Activated T-cell treated with anti-CD3 and anti-CD28 coated beads for 1 hour (primary cell): Measurements from ENCODE around the gene ADGRD1.

Experiments
- DNase-seq: peaks from one replicate; pipeline ENCODE4 v3.0.0-alpha.2; 2020; ENCODE audit warnings: low read depth

The ADGRD1 gene

DNA sequence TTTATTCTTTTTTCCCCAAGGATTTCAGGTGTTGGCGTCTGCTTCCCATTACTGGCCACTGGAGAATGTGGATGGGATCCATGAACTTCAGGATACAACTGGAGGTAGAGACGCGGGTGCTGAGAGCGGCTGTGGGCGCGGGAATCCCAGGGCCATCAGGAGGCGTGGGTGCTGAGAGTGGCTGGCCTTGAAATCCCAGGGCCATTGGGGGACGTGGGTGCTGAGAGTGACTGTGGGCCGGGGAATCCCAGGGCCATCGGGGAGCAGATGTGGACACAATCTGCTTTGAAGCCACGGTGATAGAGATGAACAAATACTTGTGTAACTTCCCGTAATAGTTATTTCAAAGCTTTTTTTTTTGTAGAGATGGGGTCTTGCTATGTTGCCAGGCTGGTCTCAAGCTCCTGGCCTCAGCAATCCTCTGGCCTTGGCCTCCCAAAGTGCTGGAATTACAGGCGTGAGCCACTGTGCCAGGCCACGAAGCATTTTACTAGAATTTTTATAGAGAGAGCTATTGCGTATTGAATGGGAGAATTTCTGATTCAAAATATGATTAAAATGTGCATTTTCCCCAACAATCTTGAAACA lies 12.8 kb downstream of the ADGRD1 start:
- DNase-seq = no peak

GRCh38 chr12:130967636-130968035 lies 13.9 kb downstream of the ADGRD1 start:
- DNase-seq = no peak

- no peak for DNase-seq
These were observed 14.9 kb downstream of the ADGRD1 start for GRCh38 chr12:130968611-130969010.

GRCh38 chr12:130969223-130969622 lies 15.5 kb downstream of the ADGRD1 start:
- no peak for DNase-seq

- DNase-seq = no peak
These were observed 16.6 kb downstream of the ADGRD1 start for GRCh38 chr12:130970165-130970907.

- no peak for DNase-seq
These were observed 17.2 kb downstream of the ADGRD1 start for GRCh38 chr12:130970908-130971233.

GRCh38 chr12:130971925-130972585 lies 18.3 kb downstream of the ADGRD1 start:
- DNase-seq = no peak

DNA sequence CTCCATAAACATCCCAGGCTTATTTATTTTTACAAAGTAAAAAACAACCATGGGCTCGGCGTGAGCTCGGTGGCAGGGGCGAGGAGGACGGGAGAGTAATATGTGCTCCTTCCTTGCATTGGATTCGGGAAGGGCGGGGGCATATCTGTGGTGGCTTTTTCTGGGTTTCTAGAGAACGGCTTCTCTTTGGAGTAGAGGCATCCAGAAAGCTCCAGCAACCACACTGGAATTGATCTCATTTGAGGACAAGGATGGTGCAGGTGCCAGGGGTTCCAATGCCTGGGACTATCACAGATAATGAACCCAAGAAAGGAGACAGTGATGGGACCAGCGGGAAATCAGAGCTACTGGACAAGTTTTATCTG lies 18.9 kb downstream of the ADGRD1 start:
- no peak for DNase-seq

DNA sequence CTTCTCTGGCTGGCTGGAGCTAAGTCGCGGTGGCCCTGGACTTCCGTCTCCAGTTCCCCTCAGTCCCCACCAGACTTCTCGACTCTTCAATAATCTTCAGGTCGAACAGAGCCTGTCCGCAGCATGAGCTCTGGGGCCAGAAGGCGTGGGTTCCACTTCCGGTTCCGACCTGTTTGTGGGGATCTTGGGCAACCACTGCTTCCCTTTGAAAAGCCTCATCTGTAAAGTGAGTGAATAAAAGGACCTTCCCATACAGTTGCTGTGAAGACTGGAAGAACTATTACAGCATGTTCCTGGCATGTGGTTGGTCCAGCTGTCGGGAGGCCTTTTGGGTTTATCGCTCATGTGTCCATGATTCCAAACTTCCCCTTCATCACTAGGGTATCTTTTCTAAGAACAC lies 19.4 kb downstream of the ADGRD1 start:
- no peak for DNase-seq

- DNase-seq = no peak
These were observed 20.2 kb downstream of the ADGRD1 start for GRCh38 chr12:130973906-130974305.

- no peak for DNase-seq
These were observed 21.4 kb downstream of the ADGRD1 start for GRCh38 chr12:130975116-130975515.

DNA sequence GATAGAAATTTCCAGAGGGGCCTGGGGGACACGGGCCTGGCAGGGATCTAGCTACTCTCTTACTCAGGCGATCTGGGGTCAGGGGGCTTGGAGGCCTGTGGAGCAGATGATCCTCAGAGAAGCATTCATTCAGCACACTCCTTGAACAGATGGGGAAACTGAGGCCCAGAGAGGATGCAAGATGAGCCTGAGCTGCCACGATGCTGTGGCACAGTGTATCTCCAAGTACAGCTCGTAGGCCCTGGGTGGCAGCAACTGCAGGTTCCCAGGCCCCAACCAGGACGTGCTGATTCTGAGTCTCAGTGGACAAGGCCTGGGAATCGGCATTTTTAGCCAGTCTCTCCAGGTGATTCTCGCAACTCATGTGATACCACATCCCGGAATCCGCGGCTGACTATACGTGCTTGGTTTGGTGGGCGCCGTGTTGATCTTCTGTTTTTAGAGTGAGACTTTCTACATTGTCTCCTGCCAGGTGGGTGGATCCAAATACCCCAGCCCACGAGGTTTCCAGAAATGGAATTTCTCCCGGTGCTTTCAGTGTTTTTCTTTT lies 22.5 kb downstream of the ADGRD1 start:
- no peak for DNase-seq

DNA sequence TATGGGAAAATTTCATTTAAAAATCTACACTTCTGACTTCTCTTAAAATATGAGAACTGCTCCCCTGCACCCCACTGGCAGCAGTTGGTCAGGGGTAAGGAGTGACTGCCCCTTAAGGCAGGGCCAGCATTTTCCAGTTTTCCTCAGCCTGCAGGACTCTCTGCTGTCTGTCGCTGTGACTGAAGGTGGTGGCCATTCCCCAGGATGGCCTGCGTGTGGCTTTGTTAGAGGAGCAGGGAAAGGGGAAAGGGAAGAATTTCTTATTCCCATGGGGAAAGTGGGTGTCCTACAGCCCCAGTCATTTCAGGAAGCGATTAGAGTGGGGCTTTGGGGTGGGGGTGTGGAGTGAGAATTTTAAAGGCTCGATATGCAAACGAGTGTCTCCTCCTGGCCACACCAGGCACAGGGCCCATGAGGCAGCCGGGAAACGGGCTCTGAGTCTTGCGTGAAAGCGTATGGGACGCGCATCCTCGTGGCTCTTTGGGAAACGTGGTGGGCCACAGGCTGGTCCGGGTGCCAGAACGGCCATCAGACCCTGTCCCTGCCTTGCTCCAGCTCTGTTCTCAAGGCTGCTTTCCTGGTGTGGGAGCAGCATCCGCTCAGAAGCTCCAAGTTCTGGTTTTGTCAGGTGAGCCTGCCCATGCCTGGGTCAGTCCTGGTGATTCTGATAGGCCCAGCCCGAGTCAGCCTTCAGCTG lies 23.5 kb downstream of the ADGRD1 start:
- no peak for DNase-seq

GRCh38 chr12:130977743-130978095 lies 24.0 kb downstream of the ADGRD1 start:
- no peak for DNase-seq

- DNase-seq = no peak
These were observed 25.1 kb downstream of the ADGRD1 start for GRCh38 chr12:130978785-130979184.

- DNase-seq = no peak
These were observed 27.5 kb downstream of the ADGRD1 start for GRCh38 chr12:130981074-130981742.

DNA sequence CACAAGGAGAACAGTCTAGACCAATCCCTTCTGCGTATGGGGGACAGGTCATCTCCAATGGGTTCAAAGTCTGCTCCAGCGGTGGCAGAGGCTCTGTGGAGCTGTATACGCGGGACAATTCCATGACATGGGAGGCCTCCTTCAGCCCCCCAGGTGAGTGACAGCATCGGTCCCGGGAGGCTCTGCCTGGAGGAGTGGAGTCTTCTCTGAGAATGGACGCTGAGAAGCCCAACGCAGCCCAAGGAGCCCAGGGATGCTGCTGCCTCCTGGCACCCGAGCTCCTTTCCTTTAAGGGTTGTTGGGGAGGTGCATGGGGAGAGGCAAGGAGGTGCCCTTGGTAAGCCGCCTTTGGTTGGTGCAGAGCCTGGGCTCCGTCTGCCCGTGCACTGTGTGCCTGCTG lies 28.2 kb downstream of the ADGRD1 start:
- DNase-seq = no peak

DNA sequence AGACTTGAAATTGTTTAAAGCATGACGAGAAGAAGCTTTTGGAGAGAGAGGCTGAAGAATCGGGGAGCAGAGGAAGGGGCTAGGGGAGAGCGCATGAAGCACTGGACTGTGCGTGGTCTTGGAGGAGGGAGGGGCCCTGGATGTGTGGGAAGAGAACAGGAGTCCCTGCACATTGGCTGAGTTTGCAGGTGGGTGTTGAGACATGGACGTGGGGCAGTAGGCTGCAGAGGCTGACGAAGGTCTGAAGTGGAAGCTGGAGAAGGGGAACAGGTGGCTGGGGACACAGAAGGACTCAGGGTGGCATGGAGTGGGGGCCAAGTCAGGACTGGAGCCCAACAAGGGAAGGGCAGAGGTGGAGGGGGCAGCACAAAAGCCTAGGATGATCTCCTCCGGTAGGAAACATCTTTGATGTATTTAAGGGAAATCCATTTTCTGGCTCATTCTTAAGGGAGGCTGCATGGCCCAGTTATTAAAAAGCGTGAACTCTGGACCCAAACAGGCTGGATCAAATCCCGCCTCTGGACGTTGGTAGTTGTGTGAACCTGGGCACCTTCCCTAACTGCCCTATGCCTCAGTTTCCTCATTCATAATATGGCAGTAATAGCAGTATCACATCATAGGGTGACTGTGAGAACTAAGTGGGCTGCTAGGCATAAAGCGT lies 29.0 kb downstream of the ADGRD1 start:
- DNase-seq = no peak

- DNase-seq = no peak
These were observed 29.8 kb downstream of the ADGRD1 start for GRCh38 chr12:130983328-130984017.

DNA sequence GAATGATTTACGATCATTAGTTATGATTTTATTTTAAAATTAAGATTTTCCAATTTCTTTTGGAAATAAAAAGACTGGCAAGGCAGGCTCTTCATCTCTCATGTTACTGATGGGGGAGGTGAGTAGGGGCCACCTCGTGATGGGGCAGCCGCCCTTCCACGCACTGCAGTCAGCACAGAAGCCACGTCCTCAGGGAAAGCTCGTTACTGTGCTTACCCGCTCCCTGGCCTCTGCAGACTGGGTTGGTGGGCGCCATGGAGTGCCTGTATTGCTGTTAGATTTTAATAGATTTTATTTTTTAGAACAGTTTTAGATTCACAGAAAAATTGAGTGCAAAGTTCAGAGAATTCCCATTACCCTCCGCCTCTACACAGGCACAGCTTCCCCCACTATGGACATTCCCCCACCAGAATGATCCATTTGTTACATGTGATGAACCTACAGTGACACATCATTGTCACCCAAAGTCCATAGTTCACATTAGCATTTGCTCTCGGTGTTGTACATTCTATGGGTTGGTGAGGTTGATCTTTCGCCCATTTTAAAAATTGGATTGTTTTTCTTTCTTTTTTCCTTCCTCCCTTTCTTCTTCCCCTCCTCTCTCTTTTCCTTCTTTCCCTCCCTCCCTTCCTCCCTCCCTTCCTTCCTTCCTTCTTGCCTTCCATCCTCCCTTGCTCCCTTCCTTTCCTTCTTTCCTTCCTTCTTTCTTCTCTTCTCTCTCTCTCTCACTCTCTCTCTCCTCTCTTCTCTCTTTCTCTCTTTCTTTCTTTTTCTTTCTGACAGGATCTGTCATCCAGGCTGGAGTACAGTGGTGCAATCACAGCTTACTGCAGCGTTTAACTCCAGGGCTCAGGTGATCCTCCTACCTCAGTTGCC lies 30.7 kb downstream of the ADGRD1 start:
- DNase-seq = no peak
